AG09309 (cell line): ENCODE results near the gene MUC4.

Experiments
- DNase-seq: peaks from one replicate; pipeline ENCODE4 v3.0.0-alpha.2; 2010; ENCODE audit warnings: low read depth
- H3K4me3 ChIP-seq: 2 replicates; pipeline ENCODE4 v1.5.1; 2011; ENCODE audit warnings: mild to moderate bottlenecking, low read depth, low read length, moderate library complexity; ENCODE audit not compliant: control insufficient read depth
- CTCF ChIP-seq: IDR thresholded peaks from 2 replicates; pipeline ENCODE4 v1.5.1; 2011; ENCODE audit warnings: mild to moderate bottlenecking, low read depth, low read length, inconsistent platforms; ENCODE audit not compliant: insufficient read depth, control insufficient read depth; ENCODE audit errors: missing control alignments

The MUC4 gene

GRCh38 chr3:195854628-195855294, 43.0 kb upstream of the MUC4 start:
- TF ChIP-seq CTCF: no peak
- no peak for DNase-seq
- no peak overlapping the region for H3K4me3 ChIP-seq

- TF ChIP-seq CTCF: no peak
- no peak overlapping the region for H3K4me3 ChIP-seq
- DNase-seq: no peak
These were observed 42.3 kb upstream of the MUC4 start for GRCh38 chr3:195853996-195854395.

- TF ChIP-seq CTCF: no peak
- no peak for DNase-seq
- H3K4me3 ChIP-seq: no peak overlapping the region
These were observed 41.3 kb upstream of the MUC4 start for GRCh38 chr3:195853036-195853435.

GRCh38 chr3:195850857-195851543, 39.3 kb upstream of the MUC4 start:
- DNase-seq: peak; percentile 67
- H3K4me3 ChIP-seq: no peak overlapping the region
- peak; percentile 100 for TF ChIP-seq CTCF

GRCh38 chr3:195849322-195850074, 37.8 kb upstream of the MUC4 start:
- no peak for TF ChIP-seq CTCF
- H3K4me3 ChIP-seq: no peak overlapping the region
- DNase-seq: no peak

GRCh38 chr3:195847055-195847950, 35.6 kb upstream of the MUC4 start:
- H3K4me3 ChIP-seq: no peak overlapping the region
- DNase-seq: no peak
- TF ChIP-seq CTCF: no peak
